Breast epithelium (tissue), 4 donors: ENCODE data around the gene GAL3ST2. TPM values are rescaled to one million over a fixed set of nuclear protein-coding genes. Genes with fewer than 3 reads are reported as not detected.

Experiments used
- DNase-seq, 2 donors: peaks; one replicate each; pipeline ENCODE4 v3.0.0-alpha.2; 2019; ENCODE audit warnings: low spot score in 2 of 2
- H3K27ac ChIP-seq, 2 donors: fragments of 200-600 bp; sonication (generic) in 1 of 2; one replicate each; pipeline ENCODE4 v1.5.1; 2016 to 2019; ENCODE audit warnings: mild to moderate bottlenecking in 1 of 2
- H3K27me3 ChIP-seq, 2 donors: fragments of 200-600 bp; sonication (generic) in 1 of 2; one replicate each; pipeline versions ENCODE4 v1.5.1 to v1.6.0; 2017 to 2019; ENCODE audit warnings: control low read depth in 1 of 2, mild to moderate bottlenecking in 1 of 2
- H3K36me3 ChIP-seq: fragments of 200-600 bp; one replicate; pipeline ENCODE4 v1.5.1; 2019
- H3K4me1 ChIP-seq, 2 donors: fragments of 200-600 bp; sonication (generic); one replicate each; pipeline ENCODE4 v1.5.1; 2016 to 2019; ENCODE audit warnings: control low read depth in 1 of 2
- H3K4me3 ChIP-seq, 3 donors: fragments of 200-600 bp; sonication (generic); 1 replicate in 2 of 3; 2 replicates in 1 of 3; pipeline ENCODE4 v1.5.1; 2016 to 2019; ENCODE audit warnings: mild to moderate bottlenecking in 3 of 3, moderate library complexity in 2 of 3
- H3K9me3 ChIP-seq, 2 donors: fragments of 200-600 bp; sonication (generic) in 1 of 2; one replicate each; pipeline ENCODE4 v1.5.1; 2016 to 2019; ENCODE audit warnings: control low read depth in 1 of 2
- POLR2A ChIP-seq: fragments of 450-650 bp; IDR thresholded peaks from one replicate; pipeline ENCODE4 v1.6.1; 2016; ENCODE audit warnings: antibody characterized with exemption, mild to moderate bottlenecking, moderate library complexity
- POLR2AphosphoS5 ChIP-seq, 3 donors: sonication (generic); formaldehyde crosslinking; IDR thresholded peaks; one replicate each; pipeline ENCODE4 v1.6.1; 2017; ENCODE audit warnings: antibody characterized with exemption in 3 of 3
- intact Hi-C: fragments of 100-400 bp; cut with DNase I; formaldehyde crosslinking; loops from one replicate; pipeline ENCODE4 v1.15.1; 2023; ENCODE audit warnings: low total_unique reads
- total RNA-seq, 3 donors: library from RNA; depleted of rRNA; stranded (reverse); fragments of >200 nt; gene quantifications; one replicate each; pipeline ENCODE4 v1.1.0, GENCODE V29; 2016
- TF ChIP-seq, protein P1 (sequence below), 3 donors: fragments of 450-650 bp; IDR thresholded peaks; one replicate each; pipeline ENCODE4 v1.5.1; 2016 to 2017; ENCODE audit warnings: antibody characterized with exemption in 3 of 3, mild to moderate bottlenecking in 3 of 3, moderate library complexity in 3 of 3

GAL3ST2 gene
- total RNA-seq, 3 donors from 2014 or later: 2.6 TPM; not detected in 2

GRCh38 chr2:241750076-241750840 is 26.4 kb upstream of the GAL3ST2 start:
- no peaks in the 10 kb centered on the region for H3K4me1 ChIP-seq
- no peaks in the 10 kb centered on the region for H3K36me3 ChIP-seq
- H3K4me3 ChIP-seq: no peak overlapping the region
- intact Hi-C loops: no loop called here
- H3K27me3 ChIP-seq: no peaks in the 10 kb centered on the region
- no peak for TF ChIP-seq POLR2AphosphoS5 (IDR thresholded peaks at IDR 0.05)
- TF ChIP-seq, protein P1, sequence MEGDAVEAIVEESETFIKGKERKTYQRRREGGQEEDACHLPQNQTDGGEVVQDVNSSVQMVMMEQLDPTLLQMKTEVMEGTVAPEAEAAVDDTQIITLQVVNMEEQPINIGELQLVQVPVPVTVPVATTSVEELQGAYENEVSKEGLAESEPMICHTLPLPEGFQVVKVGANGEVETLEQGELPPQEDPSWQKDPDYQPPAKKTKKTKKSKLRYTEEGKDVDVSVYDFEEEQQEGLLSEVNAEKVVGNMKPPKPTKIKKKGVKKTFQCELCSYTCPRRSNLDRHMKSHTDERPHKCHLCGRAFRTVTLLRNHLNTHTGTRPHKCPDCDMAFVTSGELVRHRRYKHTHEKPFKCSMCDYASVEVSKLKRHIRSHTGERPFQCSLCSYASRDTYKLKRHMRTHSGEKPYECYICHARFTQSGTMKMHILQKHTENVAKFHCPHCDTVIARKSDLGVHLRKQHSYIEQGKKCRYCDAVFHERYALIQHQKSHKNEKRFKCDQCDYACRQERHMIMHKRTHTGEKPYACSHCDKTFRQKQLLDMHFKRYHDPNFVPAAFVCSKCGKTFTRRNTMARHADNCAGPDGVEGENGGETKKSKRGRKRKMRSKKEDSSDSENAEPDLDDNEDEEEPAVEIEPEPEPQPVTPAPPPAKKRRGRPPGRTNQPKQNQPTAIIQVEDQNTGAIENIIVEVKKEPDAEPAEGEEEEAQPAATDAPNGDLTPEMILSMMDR (IDR thresholded peaks at IDR 0.05): no peak
- no peak for TF ChIP-seq POLR2A
- H3K9me3 ChIP-seq: no peaks in the 10 kb centered on the region
- no peak for DNase-seq
- no peak overlapping the region for H3K27ac ChIP-seq

- TF ChIP-seq POLR2A (no peak), POLR2AphosphoS5 (IDR thresholded peaks at IDR 0.05) (no peak)
- TF ChIP-seq, protein P1 (IDR thresholded peaks at IDR 0.05): no peak
- no peak for DNase-seq
- Histone ChIP-seq H3K27me3 (no peaks in the 10 kb centered on the region), H3K9me3 (no peaks in the 10 kb centered on the region), H3K27ac (no peak overlapping the region), H3K4me3 (no peak overlapping the region), H3K4me1 (no peaks in the 10 kb centered on the region), H3K36me3 (peaks cover 3% of the 10 kb centered on the region)
- intact Hi-C loops: no loop called here
Measured at GRCh38 chr2:241751152-241751551, 25.5 kb upstream of the GAL3ST2 start.

GRCh38 chr2:241751776-241752175 is 24.8 kb upstream of the GAL3ST2 start:
- no peak for DNase-seq
- no peak overlapping the region for H3K27ac ChIP-seq
- no peak overlapping the region for H3K4me3 ChIP-seq
- intact Hi-C loops: no loop called here
- H3K36me3 ChIP-seq: peaks cover 3% of the 10 kb centered on the region
- TF ChIP-seq POLR2A (no peak), POLR2AphosphoS5 (IDR thresholded peaks at IDR 0.05) (no peak)
- TF ChIP-seq, protein P1 (IDR thresholded peaks at IDR 0.05): no peak
- no peaks in the 10 kb centered on the region for H3K27me3 ChIP-seq
- no peaks in the 10 kb centered on the region for H3K4me1 ChIP-seq
- no peaks in the 10 kb centered on the region for H3K9me3 ChIP-seq

DNA sequence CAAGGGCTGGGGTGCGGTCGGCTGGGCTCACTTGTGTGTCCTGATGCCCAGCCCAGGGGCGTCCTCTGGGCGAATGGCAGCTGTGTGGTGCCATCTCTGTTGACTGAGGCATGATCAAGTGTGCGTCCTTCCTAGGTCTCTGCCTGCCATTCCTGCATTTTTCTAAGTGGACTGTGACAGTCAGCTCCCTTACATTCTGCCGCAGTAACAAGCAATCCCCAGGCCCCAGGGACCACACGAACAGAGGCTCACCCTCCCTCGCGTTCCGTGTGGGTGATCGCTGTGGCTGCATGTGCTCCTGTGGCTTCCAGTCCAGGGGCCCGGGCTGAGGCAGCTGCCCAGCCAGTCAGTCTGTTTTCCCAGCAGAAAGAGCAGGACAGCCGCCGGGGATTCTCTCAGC is 24.4 kb upstream of the GAL3ST2 start:
- no peak for DNase-seq
- no peak overlapping the region for H3K27ac ChIP-seq
- TF ChIP-seq POLR2A (no peak), POLR2AphosphoS5 (IDR thresholded peaks at IDR 0.05) (no peak)
- TF ChIP-seq, protein P1 (IDR thresholded peaks at IDR 0.05): no peak
- H3K9me3 ChIP-seq: no peaks in the 10 kb centered on the region
- peaks cover 3% of the 10 kb centered on the region for H3K36me3 ChIP-seq
- no peaks in the 10 kb centered on the region for H3K27me3 ChIP-seq
- H3K4me3 ChIP-seq: no peak overlapping the region
- intact Hi-C loops: no loop called here
- H3K4me1 ChIP-seq: no peaks in the 10 kb centered on the region

GRCh38 chr2:241752689-241753276 is 23.8 kb upstream of the GAL3ST2 start:
- peaks cover 3% of the 10 kb centered on the region for H3K36me3 ChIP-seq
- intact Hi-C loops: no loop called here

More at GRCh38 chr2:241752689-241753276, 23.8 kb upstream of the GAL3ST2 start:
- Histone ChIP-seq H3K27me3 (no peaks in the 10 kb centered on the region), H3K9me3 (no peaks in the 10 kb centered on the region), H3K27ac (no peak overlapping the region), H3K4me1 (no peaks in the 10 kb centered on the region), H3K4me3 (no peak overlapping the region)
- no peak for DNase-seq
- TF ChIP-seq POLR2AphosphoS5 (IDR thresholded peaks at IDR 0.05): no peak
- TF ChIP-seq POLR2A: no peak
- TF ChIP-seq, protein P1 (IDR thresholded peaks at IDR 0.05): no peak
